Measurements from ENCODE around the gene MYPN. TPM values are rescaled to one million over a fixed set of nuclear protein-coding genes. Genes with fewer than 3 reads are reported as not detected.
"Not testable (repeated sequence)": the region's sequence is repeated elsewhere in the genome, so short reads cannot be mapped to it uniquely, and the experiment has no call there.

Gene MYPN, protein sequence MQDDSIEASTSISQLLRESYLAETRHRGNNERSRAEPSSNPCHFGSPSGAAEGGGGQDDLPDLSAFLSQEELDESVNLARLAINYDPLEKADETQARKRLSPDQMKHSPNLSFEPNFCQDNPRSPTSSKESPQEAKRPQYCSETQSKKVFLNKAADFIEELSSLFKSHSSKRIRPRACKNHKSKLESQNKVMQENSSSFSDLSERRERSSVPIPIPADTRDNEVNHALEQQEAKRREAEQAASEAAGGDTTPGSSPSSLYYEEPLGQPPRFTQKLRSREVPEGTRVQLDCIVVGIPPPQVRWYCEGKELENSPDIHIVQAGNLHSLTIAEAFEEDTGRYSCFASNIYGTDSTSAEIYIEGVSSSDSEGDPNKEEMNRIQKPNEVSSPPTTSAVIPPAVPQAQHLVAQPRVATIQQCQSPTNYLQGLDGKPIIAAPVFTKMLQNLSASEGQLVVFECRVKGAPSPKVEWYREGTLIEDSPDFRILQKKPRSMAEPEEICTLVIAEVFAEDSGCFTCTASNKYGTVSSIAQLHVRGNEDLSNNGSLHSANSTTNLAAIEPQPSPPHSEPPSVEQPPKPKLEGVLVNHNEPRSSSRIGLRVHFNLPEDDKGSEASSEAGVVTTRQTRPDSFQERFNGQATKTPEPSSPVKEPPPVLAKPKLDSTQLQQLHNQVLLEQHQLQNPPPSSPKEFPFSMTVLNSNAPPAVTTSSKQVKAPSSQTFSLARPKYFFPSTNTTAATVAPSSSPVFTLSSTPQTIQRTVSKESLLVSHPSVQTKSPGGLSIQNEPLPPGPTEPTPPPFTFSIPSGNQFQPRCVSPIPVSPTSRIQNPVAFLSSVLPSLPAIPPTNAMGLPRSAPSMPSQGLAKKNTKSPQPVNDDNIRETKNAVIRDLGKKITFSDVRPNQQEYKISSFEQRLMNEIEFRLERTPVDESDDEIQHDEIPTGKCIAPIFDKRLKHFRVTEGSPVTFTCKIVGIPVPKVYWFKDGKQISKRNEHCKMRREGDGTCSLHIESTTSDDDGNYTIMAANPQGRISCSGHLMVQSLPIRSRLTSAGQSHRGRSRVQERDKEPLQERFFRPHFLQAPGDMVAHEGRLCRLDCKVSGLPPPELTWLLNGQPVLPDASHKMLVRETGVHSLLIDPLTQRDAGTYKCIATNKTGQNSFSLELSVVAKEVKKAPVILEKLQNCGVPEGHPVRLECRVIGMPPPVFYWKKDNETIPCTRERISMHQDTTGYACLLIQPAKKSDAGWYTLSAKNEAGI (N-terminal part only)
- total RNA-seq: not detected in 2 replicates

- Mint-ChIP-seq H3K36me3 (ENCODE audit: low read depth) (no peaks in the 10 kb centered on the region), H3K4me3 (no peak within 1 kb of the TSS), H3K4me1 (no peaks in the 10 kb centered on the region), H3K27ac (no peak within 1 kb of the TSS), H3K27me3 (peaks cover 4% of the 10 kb centered on the region), H3K9me3 (no peaks in the 10 kb centered on the region)
- DNase-seq: no peak
- intact Hi-C loops (cut with micrococcal nuclease): no loop called here
These were observed at the start of gene MYPN for GRCh38 chr10:68109331-68109730. Gene MYPN, plus strand, starts transcription at chr10:68109488. Its CDS starts 11,951 bp downstream, at chr10:68121439.

- no peaks in the 10 kb centered on the region for H3K9me3 Mint-ChIP-seq
- intact Hi-C loops (cut with micrococcal nuclease): no loop called here
- H3K4me3 Mint-ChIP-seq: no peak overlapping the region
- H3K36me3 Mint-ChIP-seq (ENCODE audit: low read depth): peaks cover 36% of the 10 kb centered on the region
- no peak for DNase-seq
- H3K4me1 Mint-ChIP-seq: peaks cover 22% of the 10 kb centered on the region
- H3K27ac Mint-ChIP-seq: no peak overlapping the region
- no peaks in the 10 kb centered on the region for H3K27me3 Mint-ChIP-seq
These were observed 42.3 kb upstream of the MYPN start for GRCh38 chr10:68067029-68067428.

DNA sequence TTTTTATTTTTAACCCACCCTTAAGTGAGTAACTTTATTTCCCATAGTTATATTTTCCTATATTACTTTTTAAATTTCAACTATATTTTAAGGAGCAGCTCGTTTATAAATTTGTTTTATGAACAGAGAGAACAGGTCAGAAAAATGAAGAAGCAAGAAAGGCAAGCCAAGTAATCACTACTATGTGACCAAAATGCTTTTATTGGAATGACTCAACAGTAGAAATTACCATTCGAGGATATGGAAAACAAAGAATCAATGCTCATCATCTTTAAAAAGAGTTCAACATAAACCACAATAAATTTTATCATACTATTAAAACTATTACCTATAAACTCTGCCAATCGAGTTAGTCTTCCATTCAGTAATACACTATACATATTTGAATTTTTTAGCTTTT, 41.8 kb upstream of the MYPN start:
- H3K4me1 Mint-ChIP-seq: peaks cover 20% of the 10 kb centered on the region
- H3K36me3 Mint-ChIP-seq (ENCODE audit: low read depth): peaks cover 33% of the 10 kb centered on the region
- intact Hi-C loops (cut with micrococcal nuclease): no loop called here
- no peaks in the 10 kb centered on the region for H3K9me3 Mint-ChIP-seq
- no peak overlapping the region for H3K4me3 Mint-ChIP-seq
- no peaks in the 10 kb centered on the region for H3K27me3 Mint-ChIP-seq
- DNase-seq: no peak
- H3K27ac Mint-ChIP-seq: no peak overlapping the region

DNA sequence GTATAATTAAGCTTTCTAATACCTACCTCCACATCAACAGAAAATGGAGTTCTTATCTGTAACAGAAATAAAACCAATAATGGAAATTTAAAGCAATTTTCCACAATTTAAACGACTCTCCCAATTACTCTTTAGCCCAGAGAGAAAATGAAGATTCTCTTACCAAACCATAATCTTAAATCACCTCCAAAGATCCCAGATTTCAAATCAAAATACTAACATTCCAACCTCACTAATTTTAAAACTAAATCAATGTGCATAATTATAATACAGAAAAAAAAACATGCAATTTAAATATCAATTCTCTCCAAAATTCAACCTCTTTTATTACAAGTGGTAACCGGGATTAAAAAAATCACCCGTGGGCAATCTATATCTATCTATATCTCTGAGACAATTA, 35.7 kb upstream of the MYPN start:
- no peaks in the 10 kb centered on the region for H3K27me3 Mint-ChIP-seq
- peaks cover 25% of the 10 kb centered on the region for H3K36me3 Mint-ChIP-seq (ENCODE audit: low read depth)
- H3K4me3 Mint-ChIP-seq: peak overlapping the region; percentile 94
- peaks cover 5% of the 10 kb centered on the region for H3K9me3 Mint-ChIP-seq
- no peak for DNase-seq
- peaks cover 36% of the 10 kb centered on the region for H3K4me1 Mint-ChIP-seq
- peak overlapping the region; percentile 91 for H3K27ac Mint-ChIP-seq
- intact Hi-C loops (cut with micrococcal nuclease): loop anchor here (1.0 to 2.0 kb wide), 7 partner anchors 30 to 827 kb away; partner anchors contain the start of gene DDX50

DNA sequence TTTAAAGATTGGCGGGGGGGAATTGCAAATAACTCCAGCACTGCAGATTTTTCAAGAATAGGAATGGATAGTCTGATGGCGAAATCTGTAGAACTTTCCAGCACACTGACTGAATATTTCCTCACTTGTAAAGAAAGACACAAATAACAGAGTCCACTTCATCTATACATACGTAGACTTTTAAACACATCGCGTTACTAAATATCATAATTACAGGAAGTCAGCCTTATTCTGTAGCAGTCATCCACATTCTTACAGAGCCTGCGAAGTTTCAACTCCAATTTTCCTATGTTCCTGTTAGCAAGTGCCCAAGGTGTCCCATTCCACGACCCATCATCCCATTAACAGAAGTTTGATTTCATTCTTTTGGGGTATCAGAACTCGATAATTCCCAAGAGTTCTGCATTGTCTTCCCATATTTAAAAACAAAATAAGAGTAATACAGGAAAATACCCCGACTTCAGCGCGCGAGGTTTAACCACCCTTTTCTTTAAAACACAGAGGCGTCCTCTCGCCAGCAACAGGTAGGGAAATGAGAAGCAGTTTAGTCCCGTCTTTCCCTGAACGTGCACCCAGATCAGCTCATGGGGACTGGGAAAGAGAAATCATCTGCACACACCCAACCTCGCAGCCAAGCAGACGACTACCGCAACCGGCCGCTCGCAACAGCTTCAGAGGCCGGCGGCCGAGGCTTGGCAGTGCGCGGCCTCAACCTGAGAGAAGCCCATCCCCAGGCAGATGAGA, 35.1 kb upstream of the MYPN start:
- Mint-ChIP-seq H3K9me3 (peaks cover 5% of the 10 kb centered on the region), H3K4me3 (peak overlapping the region; percentile 94), H3K4me1 (peaks cover 35% of the 10 kb centered on the region), H3K36me3 (ENCODE audit: low read depth) (peaks cover 24% of the 10 kb centered on the region), H3K27ac (peak overlapping the region; percentile 91), H3K27me3 (no peaks in the 10 kb centered on the region)
- DNase-seq: no peak
- intact Hi-C loops (cut with micrococcal nuclease): loop anchor here (1.0 to 2.0 kb wide), 7 partner anchors 31 to 827 kb away; partner anchors contain the start of gene DDX50

- intact Hi-C loops (cut with micrococcal nuclease): loop anchor here (1.0 to 2.0 kb wide), 7 partner anchors 32 to 826 kb away; partner anchors contain the start of gene DDX50
- peak within 1 kb of the TSS; percentile 94 for H3K4me3 Mint-ChIP-seq
These were observed 34.3 kb upstream of the MYPN start, which contains the start of gene HERC4 for GRCh38 chr10:68074775-68075549. Gene HERC4, minus strand, starts transcription at chr10:68075283. Its CDS starts 2,175 bp downstream, at chr10:68073108.

DNA sequence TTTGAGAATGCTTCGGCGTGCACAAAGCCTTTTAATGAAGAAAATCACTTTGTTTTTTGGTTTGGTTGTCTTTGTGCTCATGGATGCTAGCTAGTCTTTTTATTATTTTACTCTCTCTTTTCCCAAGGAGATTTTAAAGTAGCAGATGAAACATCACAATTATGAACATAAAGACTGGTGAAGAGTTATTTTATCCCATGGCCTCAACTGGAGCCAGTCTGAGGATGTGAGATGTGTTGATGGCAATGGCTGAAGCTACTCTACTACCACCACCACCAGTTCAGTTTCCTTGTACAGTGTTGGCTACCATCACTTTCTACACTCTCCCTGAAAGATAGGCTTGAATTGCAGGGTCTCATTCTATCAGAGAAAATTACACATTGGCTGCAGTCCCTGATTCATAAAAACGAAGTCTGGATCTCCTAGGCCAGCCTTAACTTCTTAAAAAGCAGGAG, 33.7 kb upstream of the MYPN start:
- H3K4me1 Mint-ChIP-seq: peaks cover 31% of the 10 kb centered on the region

More at GRCh38 chr10:68074775-68075549, 34.3 kb upstream of the MYPN start, which contains the start of gene HERC4:
- peaks cover 22% of the 10 kb centered on the region for H3K36me3 Mint-ChIP-seq (ENCODE audit: low read depth)
- peaks cover 5% of the 10 kb centered on the region for H3K9me3 Mint-ChIP-seq
- peak; percentile 96 for DNase-seq
- H3K27me3 Mint-ChIP-seq: no peaks in the 10 kb centered on the region
- H3K27ac Mint-ChIP-seq: peak within 1 kb of the TSS; percentile 91
- peaks cover 31% of the 10 kb centered on the region for H3K4me1 Mint-ChIP-seq

DNA sequence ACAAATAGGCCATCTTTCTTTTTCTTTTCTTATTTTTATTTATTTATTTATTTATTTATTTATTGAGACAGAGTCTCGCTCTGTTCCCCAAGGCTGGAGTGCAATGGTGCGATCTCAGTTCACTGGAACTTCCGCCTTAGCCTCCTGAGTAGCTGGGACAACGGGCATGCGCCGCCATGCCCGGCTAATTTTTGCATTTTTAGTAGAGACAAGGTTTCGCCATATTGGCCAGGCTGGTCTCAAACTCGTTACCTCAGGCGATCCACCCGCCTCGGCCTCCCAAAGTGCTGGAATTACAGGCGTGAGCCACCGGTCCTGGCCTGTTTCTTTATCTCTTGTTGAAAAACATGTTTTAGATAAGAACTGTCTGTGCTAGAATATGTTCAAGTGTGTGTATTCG, 33.2 kb upstream of the MYPN start:
- peaks cover 17% of the 10 kb centered on the region for H3K36me3 Mint-ChIP-seq (ENCODE audit: low read depth)
- H3K27me3 Mint-ChIP-seq; H3K4me3 Mint-ChIP-seq; H3K9me3 Mint-ChIP-seq; intact Hi-C loops (cut with micrococcal nuclease); H3K27ac Mint-ChIP-seq: not testable (repeated sequence)
- H3K4me1 Mint-ChIP-seq: peaks cover 26% of the 10 kb centered on the region
- peak; percentile 61 for DNase-seq

More for the DNA sequence above, 33.7 kb upstream of the MYPN start:
- peak overlapping the region; percentile 83 for H3K27ac Mint-ChIP-seq
- DNase-seq: no peak
- H3K9me3 Mint-ChIP-seq: peaks cover 5% of the 10 kb centered on the region
- H3K4me3 Mint-ChIP-seq: peak overlapping the region; percentile 94
- peaks cover 22% of the 10 kb centered on the region for H3K36me3 Mint-ChIP-seq (ENCODE audit: low read depth)
- intact Hi-C loops (cut with micrococcal nuclease): loop anchor here (2.0 kb wide), 1 partner anchor 825 kb away; the partner anchor contains the start of gene DDX50
- H3K27me3 Mint-ChIP-seq: no peaks in the 10 kb centered on the region

- peaks cover 5% of the 10 kb centered on the region for H3K9me3 Mint-ChIP-seq
- H3K4me1 Mint-ChIP-seq: peaks cover 17% of the 10 kb centered on the region
- peaks cover 6% of the 10 kb centered on the region for H3K27me3 Mint-ChIP-seq
- H3K4me3 Mint-ChIP-seq: no peak overlapping the region
- no peak for DNase-seq
- intact Hi-C loops (cut with micrococcal nuclease): no loop called here
- no peak overlapping the region for H3K27ac Mint-ChIP-seq
- H3K36me3 Mint-ChIP-seq (ENCODE audit: low read depth): peaks cover 10% of the 10 kb centered on the region
These were observed 32.3 kb upstream of the MYPN start for GRCh38 chr10:68077026-68077425.

- Mint-ChIP-seq H3K36me3 (ENCODE audit: low read depth) (peaks cover 2% of the 10 kb centered on the region), H3K4me3 (no peak overlapping the region), H3K4me1 (peaks cover 5% of the 10 kb centered on the region), H3K27me3 (peaks cover 13% of the 10 kb centered on the region), H3K9me3 (peaks cover 5% of the 10 kb centered on the region), H3K27ac (no peak overlapping the region)
- no peak for DNase-seq
- intact Hi-C loops (cut with micrococcal nuclease): no loop called here
These were observed 29.9 kb upstream of the MYPN start for GRCh38 chr10:68079434-68079833.

DNA sequence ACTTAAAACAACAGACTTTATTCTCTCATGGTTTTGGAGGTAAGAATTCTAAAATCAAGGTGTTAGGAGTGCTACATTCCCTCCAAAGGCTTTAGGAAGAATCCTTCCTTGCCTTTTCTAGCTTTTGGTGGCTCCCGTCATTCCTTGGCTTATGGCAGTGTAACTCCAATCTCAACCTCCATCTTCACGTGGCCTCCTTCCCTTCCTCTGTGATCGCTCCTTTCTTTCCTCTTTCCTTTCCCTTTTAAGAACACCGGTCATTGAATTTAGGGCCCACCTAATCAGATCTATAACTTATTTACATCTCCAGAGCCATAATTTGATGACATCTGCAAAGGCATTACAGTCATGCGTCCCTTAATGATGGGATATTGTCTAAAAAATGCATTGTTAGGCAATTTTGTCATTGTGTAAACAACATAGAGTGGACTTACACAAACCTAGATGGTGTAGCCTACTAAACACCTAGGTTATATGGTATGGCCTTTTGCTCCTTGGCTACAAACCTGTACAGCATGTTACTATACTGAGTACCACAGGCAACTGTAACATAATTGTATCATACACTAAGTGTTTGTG, 28.3 kb upstream of the MYPN start:
- Mint-ChIP-seq H3K27ac (no peak overlapping the region), H3K4me3 (no peak overlapping the region), H3K27me3 (peaks cover 13% of the 10 kb centered on the region), H3K36me3 (ENCODE audit: low read depth) (no peaks in the 10 kb centered on the region), H3K4me1 (no peaks in the 10 kb centered on the region), H3K9me3 (no peaks in the 10 kb centered on the region)
- DNase-seq: no peak
- intact Hi-C loops (cut with micrococcal nuclease): no loop called here

DNA sequence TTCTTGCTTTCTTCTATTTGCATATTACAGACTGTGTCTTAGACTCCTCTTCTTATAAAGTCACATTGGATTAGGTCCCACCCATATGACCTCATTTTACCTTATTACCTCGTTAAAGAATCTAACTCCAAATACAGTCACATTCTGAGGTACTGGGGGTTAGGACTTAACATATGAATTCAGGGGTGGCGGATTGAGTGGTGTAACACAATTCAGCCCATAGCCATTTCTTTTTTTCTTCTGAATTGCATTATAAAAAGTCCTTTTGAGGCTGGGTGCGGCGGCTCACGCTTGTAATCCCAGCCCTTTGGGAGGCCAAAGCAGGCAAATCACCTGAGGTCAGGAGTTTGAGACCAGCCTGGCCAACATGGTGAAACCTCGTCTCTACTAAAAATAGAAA, 27.4 kb upstream of the MYPN start:
- H3K27me3 Mint-ChIP-seq: peaks cover 13% of the 10 kb centered on the region
- no peak for DNase-seq
- no peaks in the 10 kb centered on the region for H3K9me3 Mint-ChIP-seq
- H3K4me1 Mint-ChIP-seq: no peaks in the 10 kb centered on the region
- no peaks in the 10 kb centered on the region for H3K36me3 Mint-ChIP-seq (ENCODE audit: low read depth)
- no peak overlapping the region for H3K27ac Mint-ChIP-seq
- intact Hi-C loops (cut with micrococcal nuclease): loop anchor here (2.0 kb wide), 1 partner anchor 75 kb away; no protein-coding TSS in a partner anchor
- no peak overlapping the region for H3K4me3 Mint-ChIP-seq
